GM13976 (cell line): ENCODE measurements around the gene VAT1L.

Source experiments
- DNase-seq: peaks from one replicate; pipeline ENCODE4 v3.0.0; 2012; ENCODE audit warnings: low spot score
- CTCF ChIP-seq: IDR thresholded peaks from 2 replicates; pipeline ENCODE4 v1.5.1; 2012; ENCODE audit warnings: borderline replicate concordance, mild to moderate bottlenecking; ENCODE audit not compliant: insufficient read depth; ENCODE audit errors: extremely low read depth, missing control alignments, control extremely low read depth
- in situ Hi-C: fragments of 300-500 bp; cut with MboI; formaldehyde crosslinking; loops from one replicate; pipeline ENCODE4 v1.12.0; 2022; ENCODE audit warnings: low sequenced_read_pairs, mixed read lengths, inconsistent platforms; ENCODE audit not compliant: unreplicated experiment

VAT1L gene

GRCh38 chr16:77834635-77835540 is 46.5 kb downstream of the VAT1L start:
- in situ Hi-C loops = no loop called here
- DNase-seq = no peak
- TF ChIP-seq CTCF = no peak

GRCh38 chr16:77836801-77837200 is 48.4 kb downstream of the VAT1L start:
- in situ Hi-C loops = no loop called here
- no peak for DNase-seq
- TF ChIP-seq CTCF = no peak

- no peak for TF ChIP-seq CTCF
- in situ Hi-C loops = no loop called here
- no peak for DNase-seq
Observed at GRCh38 chr16:77838597-77839255, 50.4 kb downstream of the VAT1L start.

- no peak for DNase-seq
- in situ Hi-C loops = no loop called here
- TF ChIP-seq CTCF = no peak
Observed at GRCh38 chr16:77840093-77840492, 51.7 kb downstream of the VAT1L start.

- no peak for TF ChIP-seq CTCF
Observed at GRCh38 chr16:77840673-77841501, 52.5 kb downstream of the VAT1L start.

GRCh38 chr16:77841502-77841763 is 53.1 kb downstream of the VAT1L start:
- no peak for TF ChIP-seq CTCF
- DNase-seq = no peak
- in situ Hi-C loops = no loop called here

More at GRCh38 chr16:77840673-77841501, 52.5 kb downstream of the VAT1L start:
- in situ Hi-C loops = no loop called here
- no peak for DNase-seq
